H1 (cell line): ENCODE measurements around the gene TNS1.

ENCODE experiments used
- CEBPB ChIP-seq: IDR thresholded peaks from 2 replicates; pipeline ENCODE4 v1.6.1; 2012; ENCODE audit warnings: low read depth, low read length
- EP300 ChIP-seq, 2 experiments: IDR thresholded peaks; 1 replicate in 1 of 2; 2 replicates in 1 of 2; pipeline ENCODE4 v1.6.1; 2011 to 2012; ENCODE audit warnings: low read depth in 2 of 2, low read length in 2 of 2, mild to moderate bottlenecking in 2 of 2, borderline replicate concordance in 1 of 2, inconsistent platforms in 1 of 2, moderate library complexity in 1 of 2
- EZH2 ChIP-seq: fragments of 200-600 bp; sonication (generic); IDR thresholded peaks from 2 replicates; pipeline ENCODE4 v1.7.1; 2012; ENCODE audit warnings: low read depth, mild to moderate bottlenecking, moderate library complexity, low read length, inconsistent platforms; ENCODE audit not compliant: severe bottlenecking
- TAF1 ChIP-seq: IDR thresholded peaks from 2 replicates; pipeline ENCODE4 v1.6.1; 2011; ENCODE audit warnings: mild to moderate bottlenecking, low read depth, low read length

DNA sequence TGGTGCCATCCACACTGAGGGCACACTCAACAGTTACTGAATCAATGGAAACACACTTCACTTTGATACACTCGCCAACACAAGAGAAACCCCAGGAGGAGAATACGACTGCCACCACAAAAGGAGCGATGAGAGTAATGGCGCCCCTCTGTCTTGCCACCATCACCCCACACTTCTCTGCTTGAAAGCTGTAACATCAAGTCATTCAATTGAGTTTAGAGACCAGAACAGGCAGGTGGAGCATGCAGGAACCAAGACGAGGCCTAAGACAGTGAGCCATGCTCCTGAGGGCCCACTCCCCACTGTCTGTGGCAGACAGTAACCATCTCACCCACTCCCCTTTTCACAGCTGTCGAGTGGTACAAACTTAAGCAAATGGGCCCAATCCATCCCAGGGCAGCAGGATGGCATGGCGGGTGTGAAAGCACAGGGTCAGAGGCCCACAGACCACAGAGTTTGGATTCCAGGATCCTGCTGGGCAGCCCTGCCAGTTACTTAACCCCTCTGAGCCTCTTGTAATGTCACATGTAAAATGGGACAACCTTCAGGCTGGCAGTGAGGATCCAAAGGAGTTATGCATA is 101.9 kb downstream of the TNS1 start:
- TF ChIP-seq CEBPB (no peak), TAF1 (no peak), EP300 (IDR thresholded peaks at IDR 0.05; ENCODE audit: borderline replicate concordance in 1 of 2, low read depth in 2 of 2, low read length in 2 of 2) (no peak), EZH2 (no peak)
